ENCODE data around the gene NEUROG1. TPM values are rescaled to one million over a fixed set of nuclear protein-coding genes. Genes with fewer than 3 reads are reported as not detected.

Gene NEUROG1
- total RNA-seq, 1 donor from 2014 or later: not detected

GRCh38 chr5:135571902-135572301 is 36.1 kb upstream of the NEUROG1 start:
- no peaks in the 10 kb centered on the region for H3K27me3 ChIP-seq
- no peak for TF ChIP-seq CTCF (IDR thresholded peaks at IDR 0.05)
- no peak for TF ChIP-seq POLR2A (IDR thresholded peaks at IDR 0.05)
- no peak for TF ChIP-seq POLR2AphosphoS5 (IDR thresholded peaks at IDR 0.05; ENCODE audit: insufficient read depth in 1 of 2, low read depth in 1 of 2)
- no peaks in the 10 kb centered on the region for H3K36me3 ChIP-seq
- H3K4me1 ChIP-seq: peaks cover 4% of the 10 kb centered on the region
- no peak for DNase-seq (ENCODE audit: extremely low spot score in 2 of 2)
- H3K27ac ChIP-seq: no peak overlapping the region
- intact Hi-C loops (cut with DNase I): no loop called here
- H3K4me3 ChIP-seq: no peak overlapping the region
- no peaks in the 10 kb centered on the region for H3K9me3 ChIP-seq

GRCh38 chr5:135571066-135571609 is 35.4 kb upstream of the NEUROG1 start:
- Histone ChIP-seq H3K4me3 (no peak overlapping the region), H3K27ac (no peak overlapping the region), H3K27me3 (no peaks in the 10 kb centered on the region), H3K4me1 (peaks cover 4% of the 10 kb centered on the region), H3K36me3 (no peaks in the 10 kb centered on the region), H3K9me3 (no peaks in the 10 kb centered on the region)
- no peak for TF ChIP-seq POLR2A (IDR thresholded peaks at IDR 0.05)
- no peak for TF ChIP-seq POLR2AphosphoS5 (IDR thresholded peaks at IDR 0.05; ENCODE audit: insufficient read depth in 1 of 2, low read depth in 1 of 2)
- TF ChIP-seq CTCF (IDR thresholded peaks at IDR 0.05): no peak
- no peak for DNase-seq (ENCODE audit: extremely low spot score in 2 of 2)
- intact Hi-C loops (cut with DNase I): no loop called here

GRCh38 chr5:135570453-135570764 is 34.6 kb upstream of the NEUROG1 start:
- no peaks in the 10 kb centered on the region for H3K9me3 ChIP-seq
- H3K27ac ChIP-seq: no peak overlapping the region
- H3K4me3 ChIP-seq: no peak overlapping the region
- no peaks in the 10 kb centered on the region for H3K36me3 ChIP-seq
- H3K4me1 ChIP-seq: peaks cover 4% of the 10 kb centered on the region
- H3K27me3 ChIP-seq: no peaks in the 10 kb centered on the region
- intact Hi-C loops (cut with DNase I): no loop called here
- no peak for DNase-seq (ENCODE audit: extremely low spot score in 2 of 2)
- TF ChIP-seq POLR2A (IDR thresholded peaks at IDR 0.05) (no peak), POLR2AphosphoS5 (IDR thresholded peaks at IDR 0.05; ENCODE audit: insufficient read depth in 1 of 2, low read depth in 1 of 2) (no peak), CTCF (IDR thresholded peaks at IDR 0.05) (no peak)

GRCh38 chr5:135569755-135570452 is 34.1 kb upstream of the NEUROG1 start:
- no peaks in the 10 kb centered on the region for H3K36me3 ChIP-seq
- H3K9me3 ChIP-seq: no peaks in the 10 kb centered on the region
- TF ChIP-seq POLR2AphosphoS5 (IDR thresholded peaks at IDR 0.05; ENCODE audit: insufficient read depth in 1 of 2, low read depth in 1 of 2): no peak
- TF ChIP-seq POLR2A (IDR thresholded peaks at IDR 0.05): no peak
- no peak for TF ChIP-seq CTCF (IDR thresholded peaks at IDR 0.05)
- H3K27ac ChIP-seq: no peak overlapping the region
- no peaks in the 10 kb centered on the region for H3K27me3 ChIP-seq
- intact Hi-C loops (cut with DNase I): no loop called here
- no peak for DNase-seq (ENCODE audit: extremely low spot score in 2 of 2)
- peaks cover 4% of the 10 kb centered on the region for H3K4me1 ChIP-seq
- no peak overlapping the region for H3K4me3 ChIP-seq

GRCh38 chr5:135568923-135569360 is 33.2 kb upstream of the NEUROG1 start:
- Histone ChIP-seq H3K27ac (no peak overlapping the region), H3K36me3 (no peaks in the 10 kb centered on the region), H3K9me3 (no peaks in the 10 kb centered on the region), H3K4me1 (peaks cover 4% of the 10 kb centered on the region), H3K27me3 (no peaks in the 10 kb centered on the region), H3K4me3 (no peak overlapping the region)
- TF ChIP-seq POLR2AphosphoS5 (IDR thresholded peaks at IDR 0.05; ENCODE audit: insufficient read depth in 1 of 2, low read depth in 1 of 2) (peak in 1 of 2 donors; percentile 58), CTCF (IDR thresholded peaks at IDR 0.05) (no peak)
- intact Hi-C loops (cut with DNase I): no loop called here
- no peak for DNase-seq (ENCODE audit: extremely low spot score in 2 of 2)
